ENCODE results near the gene DPYD. TPM values are rescaled to one million over a fixed set of nuclear protein-coding genes. Genes with fewer than 3 reads are reported as not detected.

Gene DPYD
- total and polyA plus RNA-seq, 2 donors from 2014 or later = 4.9 to 41.6 TPM

DNA sequence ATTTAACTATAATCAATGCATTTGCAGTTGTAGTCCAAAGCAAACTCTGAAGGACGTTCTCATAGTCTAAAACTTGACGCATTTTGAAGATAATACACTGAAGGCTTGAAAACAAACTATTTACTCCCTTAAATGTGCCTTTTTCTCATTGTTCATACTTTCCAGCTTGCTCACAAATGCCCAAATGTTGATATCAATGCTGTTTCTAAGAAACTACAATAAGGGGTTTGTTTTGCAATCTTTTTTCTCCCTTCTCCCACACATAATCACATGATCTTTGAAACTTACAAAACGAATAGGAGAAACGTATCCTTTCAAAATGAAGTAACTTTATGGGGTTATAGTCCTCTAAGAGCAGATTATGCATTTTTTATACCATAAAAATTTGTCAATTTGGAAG lies 508.7 kb downstream of the DPYD start:
- no peak for FAIRE-seq
- TF ChIP-seq, protein P1, sequence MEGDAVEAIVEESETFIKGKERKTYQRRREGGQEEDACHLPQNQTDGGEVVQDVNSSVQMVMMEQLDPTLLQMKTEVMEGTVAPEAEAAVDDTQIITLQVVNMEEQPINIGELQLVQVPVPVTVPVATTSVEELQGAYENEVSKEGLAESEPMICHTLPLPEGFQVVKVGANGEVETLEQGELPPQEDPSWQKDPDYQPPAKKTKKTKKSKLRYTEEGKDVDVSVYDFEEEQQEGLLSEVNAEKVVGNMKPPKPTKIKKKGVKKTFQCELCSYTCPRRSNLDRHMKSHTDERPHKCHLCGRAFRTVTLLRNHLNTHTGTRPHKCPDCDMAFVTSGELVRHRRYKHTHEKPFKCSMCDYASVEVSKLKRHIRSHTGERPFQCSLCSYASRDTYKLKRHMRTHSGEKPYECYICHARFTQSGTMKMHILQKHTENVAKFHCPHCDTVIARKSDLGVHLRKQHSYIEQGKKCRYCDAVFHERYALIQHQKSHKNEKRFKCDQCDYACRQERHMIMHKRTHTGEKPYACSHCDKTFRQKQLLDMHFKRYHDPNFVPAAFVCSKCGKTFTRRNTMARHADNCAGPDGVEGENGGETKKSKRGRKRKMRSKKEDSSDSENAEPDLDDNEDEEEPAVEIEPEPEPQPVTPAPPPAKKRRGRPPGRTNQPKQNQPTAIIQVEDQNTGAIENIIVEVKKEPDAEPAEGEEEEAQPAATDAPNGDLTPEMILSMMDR (IDR thresholded peaks at IDR 0.05; ENCODE audit: borderline replicate concordance, extremely low read depth, insufficient read depth) = no peak
- Histone ChIP-seq H3K9ac (ENCODE audit: low read length in 3 of 3) (no peak overlapping the region), H3K4me3 (ENCODE audit: low read length in 3 of 3) (no peak overlapping the region), H3K27me3 (ENCODE audit: control insufficient read depth, insufficient read depth, low read length) (no peaks in the 10 kb centered on the region), H3K4me1 (ENCODE audit: control insufficient read depth in 2 of 3, insufficient read depth in 2 of 3, low read depth in 1 of 3, low read length in 3 of 3) (no peaks in the 10 kb centered on the region), H3K9me3 (ENCODE audit: control insufficient read depth in 2 of 3, insufficient read depth in 1 of 3, low read length in 3 of 3) (no peaks in the 10 kb centered on the region), H3K36me3 (ENCODE audit: control insufficient read depth in 2 of 3, insufficient read depth in 3 of 3, low read length in 3 of 3) (no peaks in the 10 kb centered on the region), H3K27ac (ENCODE audit: low read depth in 2 of 2, low read length in 2 of 2) (no peak overlapping the region)
- no peak for DNase-seq
- intact Hi-C loops (cut with DNase I) = no loop called here

DNA sequence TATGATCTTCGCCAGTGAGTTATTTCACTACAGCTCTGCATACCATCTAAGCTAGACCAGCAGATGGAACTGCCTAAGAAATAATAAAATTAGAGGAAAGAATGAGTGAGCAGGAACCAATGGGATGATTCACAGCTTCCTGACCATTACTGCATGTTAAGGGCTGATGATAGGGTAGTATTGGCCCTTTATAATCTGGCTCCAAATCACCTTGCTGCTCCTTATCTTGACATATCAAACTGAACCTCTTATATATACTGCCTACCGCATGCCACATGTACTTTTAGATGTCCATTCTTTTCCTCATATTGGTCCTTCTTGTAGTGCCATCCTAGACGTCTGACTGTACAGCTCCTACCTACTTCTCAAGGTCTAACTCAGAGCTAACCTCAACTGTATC lies 524.4 kb downstream of the DPYD start:
- no peak overlapping the region for H3K4me3 ChIP-seq (ENCODE audit: low read length in 3 of 3)
- intact Hi-C loops (cut with DNase I) = no loop called here
- no peak overlapping the region for H3K9ac ChIP-seq (ENCODE audit: low read length in 3 of 3)
- H3K9me3 ChIP-seq (ENCODE audit: control insufficient read depth in 2 of 3, insufficient read depth in 1 of 3, low read length in 3 of 3) = no peaks in the 10 kb centered on the region
- no peaks in the 10 kb centered on the region for H3K4me1 ChIP-seq (ENCODE audit: control insufficient read depth in 2 of 3, insufficient read depth in 2 of 3, low read depth in 1 of 3, low read length in 3 of 3)
- H3K27ac ChIP-seq (ENCODE audit: low read depth in 2 of 2, low read length in 2 of 2) = no peak overlapping the region
- DNase-seq = no peak
- no peaks in the 10 kb centered on the region for H3K36me3 ChIP-seq (ENCODE audit: control insufficient read depth in 2 of 3, insufficient read depth in 3 of 3, low read length in 3 of 3)
- TF ChIP-seq, protein P1 (IDR thresholded peaks at IDR 0.05; ENCODE audit: borderline replicate concordance, extremely low read depth, insufficient read depth) = no peak
- FAIRE-seq = no peak
- no peaks in the 10 kb centered on the region for H3K27me3 ChIP-seq (ENCODE audit: control insufficient read depth, insufficient read depth, low read length)

- intact Hi-C loops (cut with DNase I) = no loop called here
- H3K4me1 ChIP-seq (ENCODE audit: control insufficient read depth in 2 of 3, insufficient read depth in 2 of 3, low read depth in 1 of 3, low read length in 3 of 3) = no peaks in the 10 kb centered on the region
- H3K4me3 ChIP-seq (ENCODE audit: low read length in 3 of 3) = no peak overlapping the region
- no peak for FAIRE-seq
- DNase-seq = no peak
- no peaks in the 10 kb centered on the region for H3K36me3 ChIP-seq (ENCODE audit: control insufficient read depth in 2 of 3, insufficient read depth in 3 of 3, low read length in 3 of 3)
- no peaks in the 10 kb centered on the region for H3K9me3 ChIP-seq (ENCODE audit: control insufficient read depth in 2 of 3, insufficient read depth in 1 of 3, low read length in 3 of 3)
- TF ChIP-seq, protein P1 (IDR thresholded peaks at IDR 0.05; ENCODE audit: borderline replicate concordance, extremely low read depth, insufficient read depth) = no peak
- H3K27me3 ChIP-seq (ENCODE audit: control insufficient read depth, insufficient read depth, low read length) = no peaks in the 10 kb centered on the region
- H3K9ac ChIP-seq (ENCODE audit: low read length in 3 of 3) = no peak overlapping the region
- H3K27ac ChIP-seq (ENCODE audit: low read depth in 2 of 2, low read length in 2 of 2) = no peak overlapping the region
Observed at GRCh38 chr1:97392701-97393100, 528.1 kb downstream of the DPYD start.

Data from kidney (tissue), 14 donors.